ENCODE data around the gene ATP5PB.

Gene ATP5PB

DNA sequence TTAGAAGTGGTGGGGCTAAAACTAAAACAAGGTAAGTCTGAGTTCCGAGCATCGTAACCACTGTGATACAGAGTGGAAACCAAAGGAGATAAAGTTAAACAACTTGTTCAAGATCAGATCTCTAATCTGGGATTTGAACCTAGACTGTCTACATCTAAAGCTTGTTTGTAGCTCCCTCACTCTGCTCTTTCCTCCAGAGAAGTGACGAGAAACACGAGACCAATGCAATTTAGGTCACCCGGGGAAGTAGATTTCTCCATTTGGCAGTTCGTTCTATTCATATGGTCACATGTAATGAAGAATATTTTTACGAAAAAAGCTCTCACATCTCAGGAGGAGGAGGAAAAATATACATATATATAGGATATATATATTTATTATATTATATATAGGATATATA, 52.4 kb downstream of the ATP5PB start:
- DNase-seq (ENCODE audit: low read depth), result no peak
- TF ChIP-seq, protein P1, sequence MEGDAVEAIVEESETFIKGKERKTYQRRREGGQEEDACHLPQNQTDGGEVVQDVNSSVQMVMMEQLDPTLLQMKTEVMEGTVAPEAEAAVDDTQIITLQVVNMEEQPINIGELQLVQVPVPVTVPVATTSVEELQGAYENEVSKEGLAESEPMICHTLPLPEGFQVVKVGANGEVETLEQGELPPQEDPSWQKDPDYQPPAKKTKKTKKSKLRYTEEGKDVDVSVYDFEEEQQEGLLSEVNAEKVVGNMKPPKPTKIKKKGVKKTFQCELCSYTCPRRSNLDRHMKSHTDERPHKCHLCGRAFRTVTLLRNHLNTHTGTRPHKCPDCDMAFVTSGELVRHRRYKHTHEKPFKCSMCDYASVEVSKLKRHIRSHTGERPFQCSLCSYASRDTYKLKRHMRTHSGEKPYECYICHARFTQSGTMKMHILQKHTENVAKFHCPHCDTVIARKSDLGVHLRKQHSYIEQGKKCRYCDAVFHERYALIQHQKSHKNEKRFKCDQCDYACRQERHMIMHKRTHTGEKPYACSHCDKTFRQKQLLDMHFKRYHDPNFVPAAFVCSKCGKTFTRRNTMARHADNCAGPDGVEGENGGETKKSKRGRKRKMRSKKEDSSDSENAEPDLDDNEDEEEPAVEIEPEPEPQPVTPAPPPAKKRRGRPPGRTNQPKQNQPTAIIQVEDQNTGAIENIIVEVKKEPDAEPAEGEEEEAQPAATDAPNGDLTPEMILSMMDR (IDR thresholded peaks at IDR 0.05; ENCODE audit: insufficient read depth, low read depth, low read length, missing control alignments), result no peak

GRCh38 chr1:111503585-111504060, 54.4 kb downstream of the ATP5PB start, which contains the start of the genes ADORA3 and TMIGD3:
ADORA3 (minus strand) TSS chr1:111503633; CDS start chr1:111503354, 279 bp downstream.
TMIGD3 (minus strand) TSS chr1:111503633; CDS start chr1:111503354, 279 bp downstream.
- TF ChIP-seq, protein P1 (IDR thresholded peaks at IDR 0.05; ENCODE audit: insufficient read depth, low read depth, low read length, missing control alignments), result no peak
- DNase-seq (ENCODE audit: low read depth), result no peak
- H3K4me3 ChIP-seq (ENCODE audit: low read length), result no peak within 1 kb of the TSS

More for the DNA sequence above, 52.4 kb downstream of the ATP5PB start:
- no peak overlapping the region for H3K4me3 ChIP-seq (ENCODE audit: low read length)

DNA sequence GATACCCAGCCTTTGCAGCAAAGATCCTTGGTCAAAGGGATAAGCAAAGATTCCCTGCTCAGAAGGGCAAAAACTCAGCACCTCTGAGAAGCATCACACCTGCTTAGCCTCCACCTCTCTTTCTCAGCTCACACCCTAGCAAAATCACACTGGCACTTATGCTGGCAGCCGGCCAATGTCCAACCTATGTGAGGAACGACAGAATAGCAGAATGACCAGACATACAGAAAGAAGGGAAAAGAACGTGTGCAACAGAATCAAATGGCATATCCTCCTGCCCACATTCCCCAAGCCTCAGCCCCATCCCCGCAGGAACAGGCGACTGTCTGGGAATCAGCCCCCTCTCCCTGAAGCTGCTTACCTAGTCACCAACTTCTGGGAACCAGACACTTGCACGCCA, 54.8 kb downstream of the ATP5PB start:
- H3K4me3 ChIP-seq (ENCODE audit: low read length), result no peak overlapping the region
- no peak for DNase-seq (ENCODE audit: low read depth)
- TF ChIP-seq, protein P1 (IDR thresholded peaks at IDR 0.05; ENCODE audit: insufficient read depth, low read depth, low read length, missing control alignments), result no peak

GRCh38 chr1:111505641-111506119, 56.4 kb downstream of the ATP5PB start:
- H3K4me3 ChIP-seq (ENCODE audit: low read length), result no peak overlapping the region
- no peak for DNase-seq (ENCODE audit: low read depth)
- TF ChIP-seq, protein P1 (IDR thresholded peaks at IDR 0.05; ENCODE audit: insufficient read depth, low read depth, low read length, missing control alignments), result no peak

DNA sequence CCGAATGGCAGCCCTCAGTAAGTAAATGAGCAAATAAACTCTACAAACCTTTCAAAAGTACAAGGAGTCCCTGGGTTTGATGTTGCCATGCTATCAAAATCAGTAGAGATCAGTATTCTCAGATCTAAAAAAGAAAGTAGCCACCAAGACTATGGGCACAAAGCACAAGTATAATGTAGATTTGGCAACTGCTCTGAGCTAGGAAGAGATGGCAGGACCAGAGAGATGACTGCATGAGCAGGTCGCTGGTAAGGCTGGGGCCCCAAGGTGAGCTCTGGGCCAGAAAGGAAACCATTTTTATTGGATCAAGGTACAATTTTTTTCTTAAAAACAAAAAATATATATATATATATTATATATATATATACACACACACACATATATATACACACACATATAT, 57.3 kb downstream of the ATP5PB start:
- DNase-seq (ENCODE audit: low read depth), result no peak
- H3K4me3 ChIP-seq (ENCODE audit: low read length), result no peak overlapping the region
- TF ChIP-seq, protein P1 (IDR thresholded peaks at IDR 0.05; ENCODE audit: insufficient read depth, low read depth, low read length, missing control alignments), result no peak

DNA sequence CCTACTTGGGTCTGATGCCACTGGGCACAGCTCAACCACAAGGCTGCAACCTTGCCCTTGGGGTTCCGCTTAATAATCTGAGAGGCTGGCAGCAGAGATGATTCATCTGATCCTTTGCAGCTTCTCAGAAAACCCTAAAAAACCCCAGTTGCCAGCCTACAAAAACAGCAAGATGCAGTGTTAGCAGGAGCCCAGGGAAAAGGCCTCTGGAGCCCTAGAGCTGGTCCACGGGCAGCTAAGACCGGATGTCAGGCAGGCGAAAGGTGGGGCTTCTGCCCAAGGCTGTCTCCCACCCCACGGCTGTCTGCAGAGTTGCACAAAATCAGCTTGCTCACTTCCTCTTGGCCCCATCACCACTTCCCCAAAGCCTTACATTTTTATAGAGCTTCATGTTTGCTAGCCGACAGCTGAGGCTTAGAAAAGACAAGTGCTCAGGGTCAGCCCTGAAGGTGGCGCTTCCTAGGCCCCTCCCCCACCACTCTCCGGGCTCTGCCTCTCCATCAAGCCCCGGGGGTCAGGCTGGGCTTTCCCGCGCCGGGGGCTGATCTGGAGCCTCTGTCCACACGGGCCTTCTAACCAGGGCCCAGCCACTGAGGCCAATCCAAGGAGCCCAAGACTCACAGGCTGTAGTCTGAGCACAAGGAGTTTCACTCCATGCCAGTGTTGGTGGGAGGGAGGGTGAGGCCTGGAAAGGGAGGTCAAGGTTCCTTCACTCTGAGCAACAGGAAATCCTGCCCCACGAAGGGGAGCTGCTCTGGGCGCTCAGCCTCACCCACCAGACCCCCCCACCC, 58.3 kb downstream of the ATP5PB start:
- H3K4me3 ChIP-seq (ENCODE audit: low read length), result no peak overlapping the region
- DNase-seq (ENCODE audit: low read depth), result peak; percentile 53
- TF ChIP-seq, protein P1 (IDR thresholded peaks at IDR 0.05; ENCODE audit: insufficient read depth, low read depth, low read length, missing control alignments), result no peak
